GM08714 (cell line): Measurements from ENCODE around the gene MOB2.
"Not testable (repeated sequence)": the region's sequence is repeated elsewhere in the genome, so short reads cannot be mapped to it uniquely, and the experiment has no call there.

Source experiments
- H3K4me3 ChIP-seq: fragments of 200-500 bp; sonication (Bioruptor generic); 2 replicates; pipeline ENCODE4 v1.5.1; 2014; ENCODE audit warnings: mild to moderate bottlenecking, low read length, inconsistent platforms
- ZNF274 ChIP-seq: IDR thresholded peaks from 2 replicates; pipeline ENCODE4 v1.6.1; 2012; ENCODE audit warnings: mild to moderate bottlenecking, low read depth, low read length

The MOB2 gene

GRCh38 chr11:1436468-1437039 is 50.0 kb downstream of the MOB2 start:
- no peak for TF ChIP-seq ZNF274
- H3K4me3 ChIP-seq = no peak overlapping the region

GRCh38 chr11:1435820-1436467 is 50.6 kb downstream of the MOB2 start:
- no peak for TF ChIP-seq ZNF274
- no peak overlapping the region for H3K4me3 ChIP-seq

GRCh38 chr11:1435479-1435819 is 51.1 kb downstream of the MOB2 start:
- not testable (repeated sequence) for H3K4me3 ChIP-seq

DNA sequence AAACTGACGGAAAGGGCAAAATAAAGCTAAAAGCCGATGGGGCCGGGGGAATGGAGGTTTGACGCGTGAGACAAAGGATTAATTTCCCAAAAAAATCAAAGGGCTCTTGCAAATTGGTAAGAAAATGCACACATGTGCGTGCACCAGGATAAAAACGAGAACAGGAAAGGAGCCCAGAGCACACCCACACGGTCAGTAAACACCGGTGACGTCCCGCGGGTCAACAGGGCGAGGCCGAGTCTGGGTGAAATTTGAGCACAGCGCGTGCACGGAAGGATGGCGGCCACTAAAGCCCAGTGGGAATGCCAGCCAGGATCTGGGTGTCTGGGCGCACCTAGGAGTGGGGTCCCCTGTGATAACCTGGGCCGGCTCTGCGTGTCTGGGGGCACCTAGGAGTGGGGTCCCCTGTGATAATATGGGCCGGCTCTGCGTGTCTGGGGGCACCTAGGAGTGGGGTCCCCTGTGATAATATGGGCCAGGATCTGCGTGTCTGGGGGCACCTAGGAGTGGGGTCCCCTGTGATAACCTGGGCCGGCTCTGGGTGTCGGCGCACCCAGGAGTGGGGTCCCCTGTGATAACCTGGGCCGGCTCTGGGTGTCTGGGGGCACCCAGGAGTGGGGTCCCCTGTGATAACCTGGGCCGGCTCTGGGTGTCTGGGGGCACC is 52.5 kb downstream of the MOB2 start:
- TF ChIP-seq ZNF274 = no peak
- H3K4me3 ChIP-seq = no peak overlapping the region

- no peak for TF ChIP-seq ZNF274
- no peak overlapping the region for H3K4me3 ChIP-seq
Measured at GRCh38 chr11:1433568-1433967, 53.0 kb downstream of the MOB2 start.

DNA sequence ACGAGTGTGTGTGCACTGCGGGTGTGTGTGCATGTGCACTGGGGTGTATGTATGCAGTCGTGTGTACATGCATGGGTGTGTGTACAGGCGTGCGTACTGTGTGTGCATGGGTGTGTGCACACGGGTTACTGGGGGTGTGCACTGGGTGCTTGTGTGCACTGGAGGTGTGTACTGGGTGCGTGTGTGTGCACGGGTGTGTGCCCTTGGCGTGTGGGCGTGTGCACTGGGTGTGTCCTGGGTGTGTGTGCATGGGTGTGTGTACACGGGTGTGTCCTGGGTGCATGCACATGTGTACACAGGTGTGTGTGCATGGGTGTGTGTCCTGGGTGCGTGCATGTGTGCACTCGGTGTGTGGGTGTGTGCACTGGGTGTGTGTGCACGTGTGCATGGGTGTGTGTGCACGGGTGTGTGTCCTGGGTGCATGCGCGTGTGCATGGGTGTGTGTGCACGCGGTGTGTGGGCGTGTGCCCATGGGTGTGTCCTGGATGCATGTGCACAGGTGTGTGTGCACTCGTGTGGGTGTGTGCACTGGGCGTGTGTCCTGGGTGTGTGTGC is 57.7 kb downstream of the MOB2 start:
- no peak for TF ChIP-seq ZNF274
- no peak overlapping the region for H3K4me3 ChIP-seq

DNA sequence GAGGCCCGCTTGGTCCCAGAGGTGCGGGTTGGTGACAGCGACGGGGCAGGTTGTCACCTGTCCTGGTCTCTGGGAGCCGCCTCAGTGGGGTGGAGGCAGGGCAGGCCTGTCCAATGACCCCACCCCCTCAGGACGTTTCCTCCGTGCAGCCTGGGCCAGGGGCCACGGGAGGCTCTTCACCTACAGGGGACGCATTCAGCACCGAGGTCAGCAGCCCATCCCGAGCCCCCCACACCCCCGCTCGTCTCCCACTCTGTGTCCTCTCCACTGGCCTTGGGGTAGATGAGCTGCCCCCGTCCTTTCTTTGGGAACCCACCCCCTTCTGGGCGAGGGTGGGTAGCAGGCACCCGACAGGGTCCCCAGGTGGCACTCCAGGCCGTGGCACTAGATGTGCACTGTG is 61.1 kb downstream of the MOB2 start:
- no peak overlapping the region for H3K4me3 ChIP-seq
- no peak for TF ChIP-seq ZNF274

- TF ChIP-seq ZNF274 = no peak
- no peak overlapping the region for H3K4me3 ChIP-seq
Measured at GRCh38 chr11:1425006-1425405, 61.6 kb downstream of the MOB2 start.

DNA sequence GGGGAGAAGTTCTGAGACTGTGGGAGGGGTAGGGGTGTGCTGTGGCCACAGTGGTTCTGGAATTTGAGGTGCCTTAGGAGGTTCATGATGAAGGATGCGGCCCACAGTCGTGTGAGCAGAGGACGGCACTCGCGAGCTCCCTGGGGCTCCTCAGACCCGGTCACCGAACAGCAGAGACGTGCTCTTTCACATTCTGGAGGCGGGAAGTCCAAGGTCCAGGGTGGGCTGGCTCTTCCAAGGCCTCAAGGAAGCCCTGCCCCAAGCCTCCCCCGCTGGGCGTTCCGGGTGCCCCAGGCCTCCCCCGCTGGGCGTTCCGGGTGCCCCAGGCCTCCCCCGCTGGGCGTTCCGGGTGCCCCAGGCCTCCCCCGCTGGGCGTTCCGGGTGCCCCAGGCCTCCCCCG is 63.2 kb downstream of the MOB2 start:
- not testable (repeated sequence) for H3K4me3 ChIP-seq

- H3K4me3 ChIP-seq = no peak overlapping the region
- TF ChIP-seq ZNF274 = no peak
Measured at GRCh38 chr11:1422981-1423380, 63.6 kb downstream of the MOB2 start.

DNA sequence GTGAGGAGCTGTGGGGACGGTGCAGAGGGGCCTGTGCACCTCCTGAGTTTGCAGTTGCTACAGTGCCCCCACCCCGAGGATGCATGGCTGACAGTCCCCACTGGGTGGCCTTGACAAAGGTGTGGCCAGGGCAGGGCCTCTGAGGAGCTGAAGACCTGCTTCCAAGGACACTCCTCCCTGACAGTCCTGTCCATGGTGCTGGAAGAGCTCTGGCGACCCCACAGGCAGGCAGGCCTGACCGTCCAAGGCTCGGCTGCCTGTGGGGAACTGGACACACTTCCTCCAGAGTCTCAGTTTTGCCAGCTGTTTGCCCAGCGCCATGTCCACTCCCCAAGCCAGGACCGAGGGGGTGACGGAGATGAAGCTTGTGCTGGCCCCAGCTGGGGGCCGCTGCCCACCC is 64.1 kb downstream of the MOB2 start:
- no peak for TF ChIP-seq ZNF274
- H3K4me3 ChIP-seq = no peak overlapping the region

DNA sequence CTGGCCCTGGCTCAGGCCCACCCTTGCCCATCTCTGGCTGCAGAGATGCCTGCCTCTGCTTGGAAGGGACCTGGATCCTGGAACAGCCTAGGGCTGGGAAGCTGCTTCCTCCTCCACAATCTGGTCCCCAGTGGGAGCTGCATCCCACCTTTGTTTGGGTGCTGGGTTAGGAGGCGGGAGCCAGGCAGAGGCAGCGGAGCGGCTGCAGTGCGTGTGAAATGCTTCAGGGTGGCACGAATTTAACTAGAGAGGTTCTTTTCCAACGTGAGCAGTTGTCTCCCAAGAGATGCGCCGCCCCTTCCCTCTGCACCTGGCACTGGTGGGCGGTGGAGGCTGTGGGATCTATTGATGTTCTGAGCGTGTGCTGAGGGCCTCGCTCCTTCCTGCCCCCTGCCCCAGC is 65.3 kb downstream of the MOB2 start:
- no peak for TF ChIP-seq ZNF274
- no peak overlapping the region for H3K4me3 ChIP-seq

DNA sequence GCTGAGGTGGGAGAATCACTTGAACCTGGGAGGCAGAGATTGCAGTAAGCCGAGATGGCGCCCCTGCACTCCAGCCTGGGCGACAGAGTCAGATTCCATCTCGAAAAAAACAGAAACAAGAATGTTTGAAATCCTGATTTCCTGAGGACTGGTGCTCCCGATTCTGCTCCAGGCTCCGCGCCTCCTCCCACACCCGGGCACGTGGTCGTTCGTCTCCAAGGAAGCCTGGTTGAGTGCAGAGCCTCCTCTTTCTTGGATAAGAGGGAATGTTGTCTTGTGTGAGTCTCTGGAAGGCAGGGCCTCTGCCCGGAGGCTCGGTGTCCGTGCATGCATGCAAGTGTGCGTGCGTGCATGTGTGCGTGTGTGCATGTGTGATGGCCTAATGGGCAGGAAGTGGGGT is 66.8 kb downstream of the MOB2 start:
- TF ChIP-seq ZNF274 = no peak
- H3K4me3 ChIP-seq = no peak overlapping the region
